Measurements from ENCODE around the gene PCDH1.

DNA sequence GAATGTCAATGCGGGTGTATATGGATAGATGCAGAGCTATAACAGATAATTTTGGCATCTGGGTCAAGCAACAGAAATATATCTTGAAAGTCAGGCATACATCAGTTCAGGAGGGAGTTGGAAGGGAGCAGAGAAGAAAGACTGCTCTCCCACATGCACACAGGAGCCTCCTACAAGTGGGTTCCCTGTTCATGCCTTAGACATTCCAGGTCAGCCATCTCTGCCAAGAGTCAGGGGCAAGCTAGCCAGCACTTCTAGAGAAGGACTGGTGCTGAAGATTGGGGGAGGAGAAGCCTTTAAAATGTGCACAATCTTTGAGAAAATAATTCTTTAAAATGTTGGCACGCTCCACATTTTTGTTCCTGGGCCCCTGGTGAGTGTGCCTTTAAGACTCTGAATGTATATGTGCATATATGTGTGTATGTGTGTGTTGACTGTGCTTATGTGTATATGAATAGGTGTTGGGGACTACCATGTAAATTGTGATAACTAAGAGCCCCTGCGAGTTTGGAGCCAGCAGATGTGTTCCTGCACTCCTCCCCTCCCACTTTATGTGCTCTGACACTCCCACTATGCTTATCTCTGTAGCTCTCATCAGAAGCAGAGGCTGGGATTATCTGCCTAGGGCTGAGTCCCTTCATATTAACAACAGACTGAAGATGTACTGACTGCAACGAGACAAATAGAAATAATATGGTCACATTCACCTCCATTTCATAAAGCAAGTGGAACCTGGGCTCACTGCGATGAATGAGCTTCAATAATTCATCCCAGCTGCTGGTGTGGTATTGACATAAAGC is 24.0 kb upstream of the PCDH1 start:
- TF ChIP-seq, protein P1, sequence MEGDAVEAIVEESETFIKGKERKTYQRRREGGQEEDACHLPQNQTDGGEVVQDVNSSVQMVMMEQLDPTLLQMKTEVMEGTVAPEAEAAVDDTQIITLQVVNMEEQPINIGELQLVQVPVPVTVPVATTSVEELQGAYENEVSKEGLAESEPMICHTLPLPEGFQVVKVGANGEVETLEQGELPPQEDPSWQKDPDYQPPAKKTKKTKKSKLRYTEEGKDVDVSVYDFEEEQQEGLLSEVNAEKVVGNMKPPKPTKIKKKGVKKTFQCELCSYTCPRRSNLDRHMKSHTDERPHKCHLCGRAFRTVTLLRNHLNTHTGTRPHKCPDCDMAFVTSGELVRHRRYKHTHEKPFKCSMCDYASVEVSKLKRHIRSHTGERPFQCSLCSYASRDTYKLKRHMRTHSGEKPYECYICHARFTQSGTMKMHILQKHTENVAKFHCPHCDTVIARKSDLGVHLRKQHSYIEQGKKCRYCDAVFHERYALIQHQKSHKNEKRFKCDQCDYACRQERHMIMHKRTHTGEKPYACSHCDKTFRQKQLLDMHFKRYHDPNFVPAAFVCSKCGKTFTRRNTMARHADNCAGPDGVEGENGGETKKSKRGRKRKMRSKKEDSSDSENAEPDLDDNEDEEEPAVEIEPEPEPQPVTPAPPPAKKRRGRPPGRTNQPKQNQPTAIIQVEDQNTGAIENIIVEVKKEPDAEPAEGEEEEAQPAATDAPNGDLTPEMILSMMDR (IDR thresholded peaks at IDR 0.05), result no peak
- no peak for TF ChIP-seq POLR2A (IDR thresholded peaks at IDR 0.05)

Measured in testis (tissue), 2 donors.